Measurements from ENCODE around the gene SEMA4D. TPM values are rescaled to one million over a fixed set of nuclear protein-coding genes. Genes with fewer than 3 reads are reported as not detected.

Gene SEMA4D
- total and polyA plus RNA-seq, 2 donors from 2014 or later = 18.9 to 147 TPM

- Histone ChIP-seq H3K4me3 (ENCODE audit: low read length in 3 of 3) (no peak overlapping the region), H3K9me3 (ENCODE audit: control insufficient read depth in 2 of 3, insufficient read depth in 1 of 3, low read length in 3 of 3) (no peaks in the 10 kb centered on the region), H3K4me1 (ENCODE audit: control insufficient read depth in 2 of 3, insufficient read depth in 2 of 3, low read depth in 1 of 3, low read length in 3 of 3) (peaks cover 0 to 21% (median 18%) of the 10 kb centered on the region in 3 donors), H3K36me3 (ENCODE audit: control insufficient read depth in 2 of 3, insufficient read depth in 3 of 3, low read length in 3 of 3) (peaks cover 0 to 6% (median 2%) of the 10 kb centered on the region in 3 donors), H3K9ac (ENCODE audit: low read length in 3 of 3) (no peak overlapping the region), H3K27me3 (ENCODE audit: control insufficient read depth, insufficient read depth, low read length) (no peaks in the 10 kb centered on the region), H3K27ac (ENCODE audit: low read depth in 2 of 2, low read length in 2 of 2) (no peak overlapping the region)
- intact Hi-C loops (cut with DNase I) = no loop called here
- FAIRE-seq (no peak), DNase-seq (no peak)
- no peak for TF ChIP-seq CTCF (IDR thresholded peaks at IDR 0.05; ENCODE audit: borderline replicate concordance, extremely low read depth, insufficient read depth)
Observed at GRCh38 chr9:89461265-89461664, 36.6 kb downstream of the SEMA4D start.

GRCh38 chr9:89460551-89460950 is 37.4 kb downstream of the SEMA4D start:
- DNase-seq (no peak), FAIRE-seq (no peak)
- peaks cover 0 to 7% (median 2%) of the 10 kb centered on the region in 3 donors for H3K36me3 ChIP-seq (ENCODE audit: control insufficient read depth in 2 of 3, insufficient read depth in 3 of 3, low read length in 3 of 3)
- no peak overlapping the region for H3K27ac ChIP-seq (ENCODE audit: low read depth in 2 of 2, low read length in 2 of 2)
- H3K9me3 ChIP-seq (ENCODE audit: control insufficient read depth in 2 of 3, insufficient read depth in 1 of 3, low read length in 3 of 3) = no peaks in the 10 kb centered on the region
- no peak overlapping the region for H3K4me3 ChIP-seq (ENCODE audit: low read length in 3 of 3)
- no peak for TF ChIP-seq CTCF (IDR thresholded peaks at IDR 0.05; ENCODE audit: borderline replicate concordance, extremely low read depth, insufficient read depth)
- intact Hi-C loops (cut with DNase I) = no loop called here
- H3K9ac ChIP-seq (ENCODE audit: low read length in 3 of 3) = no peak overlapping the region
- peaks cover 0 to 14% (median 13%) of the 10 kb centered on the region in 3 donors for H3K4me1 ChIP-seq (ENCODE audit: control insufficient read depth in 2 of 3, insufficient read depth in 2 of 3, low read depth in 1 of 3, low read length in 3 of 3)
- H3K27me3 ChIP-seq (ENCODE audit: control insufficient read depth, insufficient read depth, low read length) = no peaks in the 10 kb centered on the region

- FAIRE-seq = no peak
- peaks cover 2 to 9% (median 7%) of the 10 kb centered on the region in 3 donors for H3K36me3 ChIP-seq (ENCODE audit: control insufficient read depth in 2 of 3, insufficient read depth in 3 of 3, low read length in 3 of 3)
- no peaks in the 10 kb centered on the region for H3K9me3 ChIP-seq (ENCODE audit: control insufficient read depth in 2 of 3, insufficient read depth in 1 of 3, low read length in 3 of 3)
- no peak overlapping the region for H3K4me3 ChIP-seq (ENCODE audit: low read length in 3 of 3)
- no peak overlapping the region for H3K9ac ChIP-seq (ENCODE audit: low read length in 3 of 3)
- H3K4me1 ChIP-seq (ENCODE audit: control insufficient read depth in 2 of 3, insufficient read depth in 2 of 3, low read depth in 1 of 3, low read length in 3 of 3) = peaks cover 0 to 6% (median under 1%) of the 10 kb centered on the region in 3 donors
- intact Hi-C loops (cut with DNase I) = no loop called here
- H3K27me3 ChIP-seq (ENCODE audit: control insufficient read depth, insufficient read depth, low read length) = no peaks in the 10 kb centered on the region
- no peak for DNase-seq
- TF ChIP-seq CTCF (IDR thresholded peaks at IDR 0.05; ENCODE audit: borderline replicate concordance, extremely low read depth, insufficient read depth) = no peak
- H3K27ac ChIP-seq (ENCODE audit: low read depth in 2 of 2, low read length in 2 of 2) = no peak overlapping the region
Observed at GRCh38 chr9:89458768-89459496, 39.0 kb downstream of the SEMA4D start.

Data from kidney (tissue), 14 donors.